Erythroblast (primary cell): ENCODE results near the gene KCTD16.

Source experiments
- GATA1 ChIP-seq: IDR thresholded peaks from 2 replicates; pipeline ENCODE4 v1.6.1; 2011; ENCODE audit warnings: low read depth, mild to moderate bottlenecking, control low read depth, low read length, moderate library complexity
- POLR2A ChIP-seq: IDR thresholded peaks from 2 replicates; pipeline ENCODE4 v1.6.1; 2011; ENCODE audit warnings: mild to moderate bottlenecking, low read length

GRCh38 chr5:144292029-144292428, 121.4 kb downstream of the KCTD16 start:
- TF ChIP-seq POLR2A (no peak), GATA1 (no peak)
